Thyroid gland (tissue), 4 donors: ENCODE data around the gene POLR3E.

Source experiments
- CTCF ChIP-seq, 6 experiments: fragments of 200-600 bp in 3 of 6; fragments of 450-650 bp in 3 of 6; sonication (generic) in 3 of 6; IDR thresholded peaks; one replicate each; pipeline ENCODE4 v1.5.1; 2016 to 2019; ENCODE audit warnings: antibody characterized with exemption in 6 of 6, mild to moderate bottlenecking in 2 of 6, inconsistent platforms in 1 of 6, moderate library complexity in 1 of 6
- POLR2A ChIP-seq, 2 donors: fragments of 450-650 bp; IDR thresholded peaks; one replicate each; pipeline ENCODE4 v1.6.1; 2017; ENCODE audit warnings: antibody characterized with exemption in 2 of 2, mild to moderate bottlenecking in 2 of 2, moderate library complexity in 1 of 2

DNA sequence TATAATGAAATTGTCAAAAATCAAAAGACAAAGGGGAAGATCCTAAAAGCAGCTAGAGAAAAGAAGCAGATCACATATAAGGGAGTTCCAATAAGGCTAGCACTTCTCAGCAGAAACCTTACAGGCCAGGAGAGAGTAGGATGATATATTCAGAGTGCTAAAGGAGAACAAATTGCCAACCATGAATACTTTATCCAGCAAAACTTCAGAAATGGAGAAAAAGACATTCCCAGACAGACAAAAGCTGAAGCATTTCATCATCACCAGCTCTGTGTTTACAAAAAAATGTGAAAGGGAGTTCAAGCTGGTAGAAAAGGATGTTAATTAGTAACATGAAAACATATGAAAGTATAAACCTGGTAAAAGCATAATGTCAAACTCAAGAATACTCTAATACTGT is 39.8 kb downstream of the POLR3E start:
- no peak for TF ChIP-seq CTCF (IDR thresholded peaks at IDR 0.05)
- TF ChIP-seq POLR2A (IDR thresholded peaks at IDR 0.05), result no peak
